Subcutaneous abdominal adipose tissue (tissue), 5 donors: ENCODE measurements around the gene SYNRG.

Source experiments
- H3K27ac ChIP-seq: one replicate; pipeline ENCODE4 v1.7.0; 2013; ENCODE audit warnings: low read depth, mild to moderate bottlenecking, inconsistent platforms, low read length, moderate library complexity
- H3K27me3 ChIP-seq, 5 donors: one replicate each; pipeline ENCODE4 v1.7.0; 2013; ENCODE audit warnings: low read length in 5 of 5, inconsistent platforms in 1 of 5; ENCODE audit not compliant: control insufficient read depth in 5 of 5, insufficient read depth in 4 of 5
- H3K36me3 ChIP-seq, 5 donors: one replicate each; pipeline ENCODE4 v1.7.0; 2013; ENCODE audit warnings: low read length in 5 of 5; ENCODE audit not compliant: control insufficient read depth in 5 of 5, insufficient read depth in 5 of 5
- H3K4me1 ChIP-seq, 5 donors: one replicate each; pipeline ENCODE4 v1.7.0; 2013; ENCODE audit warnings: low read length in 5 of 5, mild to moderate bottlenecking in 3 of 5, moderate library complexity in 1 of 5; ENCODE audit not compliant: control insufficient read depth in 5 of 5, insufficient read depth in 5 of 5
- H3K4me3 ChIP-seq, 5 donors: one replicate each; pipeline ENCODE4 v1.7.0; 2013; ENCODE audit warnings: low read length in 5 of 5, low read depth in 1 of 5
- H3K9ac ChIP-seq, 5 donors: one replicate each; pipeline ENCODE4 v1.7.0; 2013; ENCODE audit warnings: low read length in 5 of 5, mild to moderate bottlenecking in 4 of 5, moderate library complexity in 3 of 5
- H3K9me3 ChIP-seq, 5 donors: one replicate each; pipeline ENCODE4 v1.7.0; 2013; ENCODE audit warnings: low read length in 5 of 5; ENCODE audit not compliant: control insufficient read depth in 5 of 5
- donor health status: healthy.
- donor health status: healthy.
- donor health status: healthy.
- donor health status: healthy.
- donor health status: healthy.

The SYNRG gene

GRCh38 chr17:37492167-37492566 lies 117.1 kb downstream of the SYNRG start:
- Histone ChIP-seq H3K4me3 (peak overlapping the region; percentile 77 to 87 (median 83)), H3K4me1 (peaks cover 0 to 64% (median 57%) of the 10 kb centered on the region in 5 donors), H3K9me3 (no peaks in the 10 kb centered on the region), H3K27me3 (no peaks in the 10 kb centered on the region), H3K27ac (peak overlapping the region; percentile 88), H3K9ac (peak overlapping the region in 4 of 5 donors; percentile 25 to 90 (median 72)), H3K36me3 (no peaks in the 10 kb centered on the region)

GRCh38 chr17:37490638-37491614 lies 118.3 kb downstream of the SYNRG start:
- Histone ChIP-seq H3K9me3 (no peaks in the 10 kb centered on the region), H3K4me1 (peaks cover 0 to 68% (median 62%) of the 10 kb centered on the region in 5 donors), H3K9ac (peak overlapping the region; percentile 49 to 90 (median 65)), H3K4me3 (peak overlapping the region; percentile 77 to 87 (median 83)), H3K27me3 (no peaks in the 10 kb centered on the region), H3K27ac (peak overlapping the region; percentile 88), H3K36me3 (no peaks in the 10 kb centered on the region)

GRCh38 chr17:37490022-37490587 lies 119.1 kb downstream of the SYNRG start:
- Histone ChIP-seq H3K27ac (peak overlapping the region; percentile 88), H3K36me3 (no peaks in the 10 kb centered on the region), H3K4me3 (peak overlapping the region; percentile 77 to 87 (median 83)), H3K4me1 (peaks cover 0 to 67% (median 63%) of the 10 kb centered on the region in 5 donors), H3K27me3 (no peaks in the 10 kb centered on the region), H3K9ac (peak overlapping the region; percentile 47 to 81 (median 57)), H3K9me3 (no peaks in the 10 kb centered on the region)

GRCh38 chr17:37489197-37490001 lies 119.8 kb downstream of the SYNRG start, which contains the start of gene DUSP14:
Gene DUSP14 (plus strand): TSS chr17:37489891. CDS start chr17:37512273, 22,382 bp downstream.
- no peaks in the 10 kb centered on the region for H3K36me3 ChIP-seq
- H3K4me1 ChIP-seq: peaks cover 0 to 63% (median 57%) of the 10 kb centered on the region in 5 donors
- peak within 1 kb of the TSS; percentile 91 for H3K27ac ChIP-seq
- H3K27me3 ChIP-seq: no peaks in the 10 kb centered on the region
- peak within 1 kb of the TSS; percentile 77 to 90 (median 87) for H3K4me3 ChIP-seq
- H3K9ac ChIP-seq: peak within 1 kb of the TSS; percentile 49 to 89 (median 82)
- no peaks in the 10 kb centered on the region for H3K9me3 ChIP-seq

- H3K36me3 ChIP-seq: no peaks in the 10 kb centered on the region
- H3K27me3 ChIP-seq: no peaks in the 10 kb centered on the region
- peak overlapping the region; percentile 38 to 89 (median 82) for H3K9ac ChIP-seq
- H3K4me3 ChIP-seq: peak overlapping the region; percentile 77 to 90 (median 85)
- no peaks in the 10 kb centered on the region for H3K9me3 ChIP-seq
- peak overlapping the region; percentile 91 for H3K27ac ChIP-seq
- peaks cover 0 to 61% (median 54%) of the 10 kb centered on the region in 5 donors for H3K4me1 ChIP-seq
These were observed 120.5 kb downstream of the SYNRG start for GRCh38 chr17:37488607-37489196.

GRCh38 chr17:37488009-37488604 lies 121.1 kb downstream of the SYNRG start:
- Histone ChIP-seq H3K4me3 (peak overlapping the region in 4 of 5 donors; percentile 77 to 90 (median 85)), H3K9ac (peak overlapping the region in 2 of 5 donors; percentile 86 to 89)

GRCh38 chr17:37485938-37486570 lies 123.2 kb downstream of the SYNRG start:
- no peak overlapping the region for H3K4me3 ChIP-seq
- H3K4me1 ChIP-seq: peaks cover 9 to 66% (median 49%) of the 10 kb centered on the region in 5 donors
- no peaks in the 10 kb centered on the region for H3K27me3 ChIP-seq
- H3K36me3 ChIP-seq: no peaks in the 10 kb centered on the region
- H3K27ac ChIP-seq: peak overlapping the region; percentile 91
- no peaks in the 10 kb centered on the region for H3K9me3 ChIP-seq
- no peak overlapping the region for H3K9ac ChIP-seq

More at GRCh38 chr17:37488009-37488604, 121.1 kb downstream of the SYNRG start:
- Histone ChIP-seq H3K4me1 (peaks cover 6 to 62% (median 54%) of the 10 kb centered on the region in 5 donors), H3K27ac (peak overlapping the region; percentile 91), H3K27me3 (no peaks in the 10 kb centered on the region), H3K36me3 (no peaks in the 10 kb centered on the region), H3K9me3 (no peaks in the 10 kb centered on the region)

- Histone ChIP-seq H3K4me1 (peaks cover 12 to 74% (median 44%) of the 10 kb centered on the region in 5 donors), H3K9ac (no peak overlapping the region), H3K9me3 (no peaks in the 10 kb centered on the region), H3K4me3 (no peak overlapping the region), H3K36me3 (peaks cover 0 to 5% (median 0%) of the 10 kb centered on the region in 5 donors), H3K27me3 (no peaks in the 10 kb centered on the region), H3K27ac (peak overlapping the region; percentile 88)
These were observed 125.7 kb downstream of the SYNRG start for GRCh38 chr17:37483311-37484039.
